Measurements from ENCODE around the gene NLRP6.

- TF ChIP-seq POLR2AphosphoS5 (IDR thresholded peaks at IDR 0.05; ENCODE audit: insufficient read depth in 1 of 2, low read depth in 1 of 2) (no peak), CTCF (IDR thresholded peaks at IDR 0.05) (no peak), POLR2A (IDR thresholded peaks at IDR 0.05) (no peak)
Measured at GRCh38 chr11:290621-291231, 12.5 kb downstream of the NLRP6 start.
